ENCODE measurements around the gene PLRG1.

PLRG1 gene

DNA sequence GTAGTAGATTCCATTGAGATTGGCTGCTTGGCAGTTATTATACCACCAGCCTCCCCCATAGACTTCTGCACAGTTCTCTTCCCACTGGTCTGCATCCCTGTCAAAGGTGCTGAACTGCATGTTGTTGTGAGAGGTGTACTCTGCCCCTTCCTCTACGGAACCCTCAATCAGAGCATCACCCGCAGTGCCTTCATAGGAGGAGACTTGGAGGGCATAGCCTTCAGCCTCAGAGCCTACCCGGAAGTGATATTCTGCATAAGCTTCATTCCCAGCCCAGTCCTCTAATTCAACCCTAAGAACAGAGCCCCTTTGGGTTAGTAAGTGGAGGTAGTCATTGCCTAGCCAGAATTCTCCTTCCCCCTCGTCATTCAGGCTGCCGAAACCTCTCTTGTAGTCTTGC, 34.1 kb upstream of the PLRG1 start:
- FAIRE-seq (no peak), DNase-seq (ENCODE audit: insufficient read length, low spot score) (no peak)
- TF ChIP-seq POLR2A (IDR thresholded peaks at IDR 0.05; ENCODE audit: low read depth, low read length) = no peak

DNA sequence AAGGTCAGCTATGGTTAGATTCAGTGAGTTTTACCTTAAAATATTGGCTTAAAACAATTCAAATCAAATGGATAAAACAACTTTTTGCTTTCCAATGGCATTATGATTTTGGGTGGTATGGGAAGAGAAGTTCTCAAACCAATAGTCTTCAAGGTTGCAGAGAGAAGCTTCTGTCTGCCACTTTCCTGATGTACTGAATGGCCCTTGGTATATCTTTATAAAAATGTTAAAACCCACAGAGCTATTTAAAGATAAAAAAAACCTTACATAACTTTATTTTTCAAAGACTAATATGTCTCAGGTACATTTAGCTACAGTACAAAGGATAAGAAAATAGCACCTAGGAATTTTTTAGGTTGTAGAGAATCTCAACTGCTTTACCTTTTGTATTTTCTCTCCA, 33.5 kb upstream of the PLRG1 start:
- no peak for FAIRE-seq
- DNase-seq (ENCODE audit: insufficient read length, low spot score) = no peak
- no peak for TF ChIP-seq POLR2A (IDR thresholded peaks at IDR 0.05; ENCODE audit: low read depth, low read length)

DNA sequence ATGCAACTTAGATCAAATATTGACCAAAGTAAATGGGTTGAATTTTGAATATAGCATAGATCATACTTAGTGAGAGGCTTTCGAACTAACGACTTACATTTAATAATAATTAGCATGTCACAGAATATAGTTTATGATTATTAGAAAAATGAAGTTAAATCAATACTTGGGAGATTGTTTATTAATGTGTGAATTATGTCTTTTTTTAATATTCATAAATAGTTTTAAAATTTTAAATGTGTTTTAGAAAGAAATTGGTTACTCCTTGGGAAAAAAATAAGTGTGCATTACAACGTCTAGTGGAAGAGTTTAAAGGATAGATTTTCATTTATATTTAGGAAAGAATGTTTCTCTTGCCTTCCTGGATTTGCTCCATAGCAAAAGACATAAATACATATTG, 33.0 kb upstream of the PLRG1 start:
- FAIRE-seq = no peak
- no peak for DNase-seq (ENCODE audit: insufficient read length, low spot score)
- TF ChIP-seq POLR2A (IDR thresholded peaks at IDR 0.05; ENCODE audit: low read depth, low read length) = no peak

DNA sequence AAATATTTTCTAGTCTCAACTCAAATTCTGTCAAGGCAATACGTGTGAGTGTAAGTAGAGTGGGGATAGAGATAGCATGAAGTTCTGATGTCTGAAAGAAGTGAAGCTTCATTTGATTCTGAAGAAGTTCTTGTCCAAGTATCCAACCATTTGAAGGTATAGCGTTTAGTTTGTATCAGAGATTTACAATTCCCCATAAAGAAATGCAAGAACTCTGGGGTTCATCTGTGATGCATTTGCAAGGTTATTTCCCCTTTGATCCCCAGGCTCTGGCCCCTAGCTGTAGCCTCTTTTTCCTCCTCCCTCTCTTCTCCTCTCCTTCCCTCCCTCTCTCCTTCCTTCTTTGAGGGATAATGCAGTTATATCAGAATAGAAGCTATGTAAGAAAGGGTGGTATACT, 32.5 kb upstream of the PLRG1 start:
- DNase-seq (ENCODE audit: insufficient read length, low spot score) (no peak), FAIRE-seq (no peak)
- no peak for TF ChIP-seq POLR2A (IDR thresholded peaks at IDR 0.05; ENCODE audit: low read depth, low read length)

DNA sequence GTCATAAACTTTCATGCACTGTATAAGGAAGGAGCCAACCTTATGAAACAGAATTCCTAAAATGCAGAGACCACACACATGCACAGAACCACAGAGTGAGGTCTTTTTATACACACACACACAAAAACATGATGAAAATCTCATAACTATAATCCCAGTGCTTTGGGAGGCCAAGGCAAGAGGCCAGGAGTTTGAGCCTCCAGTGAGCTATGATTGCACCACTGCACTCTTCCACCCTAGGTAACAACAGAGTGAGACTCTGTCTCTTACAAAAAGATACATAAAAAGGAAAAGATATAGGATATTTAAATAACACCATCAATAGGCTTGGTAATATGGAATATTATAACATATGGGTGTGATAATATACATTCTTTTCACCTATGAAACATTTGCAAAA, 29.7 kb upstream of the PLRG1 start:
- TF ChIP-seq POLR2A (IDR thresholded peaks at IDR 0.05; ENCODE audit: low read depth, low read length) = no peak
- FAIRE-seq = no peak
- no peak for DNase-seq (ENCODE audit: insufficient read length, low spot score)

DNA sequence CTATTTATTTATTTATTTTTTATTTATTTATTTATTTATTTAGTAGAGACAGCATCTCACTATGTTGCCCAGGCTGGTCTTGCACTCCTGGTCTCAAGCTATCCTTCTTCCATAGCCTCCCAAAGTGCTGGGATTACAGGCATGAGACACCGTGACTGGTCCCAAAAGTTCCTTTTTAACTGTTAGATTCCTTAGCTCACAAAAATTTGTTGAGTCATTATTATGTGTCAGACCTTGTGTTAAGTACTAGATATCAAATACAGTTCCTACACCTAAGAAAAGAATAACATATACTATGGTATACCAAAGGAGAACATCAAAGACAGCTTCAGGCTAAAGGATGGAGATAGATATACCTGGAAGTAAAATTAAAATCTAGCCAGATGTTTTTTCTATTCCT, 28.7 kb upstream of the PLRG1 start:
- DNase-seq (ENCODE audit: insufficient read length, low spot score) (no peak), FAIRE-seq (no peak)
- TF ChIP-seq POLR2A (IDR thresholded peaks at IDR 0.05; ENCODE audit: low read depth, low read length) = no peak

DNA sequence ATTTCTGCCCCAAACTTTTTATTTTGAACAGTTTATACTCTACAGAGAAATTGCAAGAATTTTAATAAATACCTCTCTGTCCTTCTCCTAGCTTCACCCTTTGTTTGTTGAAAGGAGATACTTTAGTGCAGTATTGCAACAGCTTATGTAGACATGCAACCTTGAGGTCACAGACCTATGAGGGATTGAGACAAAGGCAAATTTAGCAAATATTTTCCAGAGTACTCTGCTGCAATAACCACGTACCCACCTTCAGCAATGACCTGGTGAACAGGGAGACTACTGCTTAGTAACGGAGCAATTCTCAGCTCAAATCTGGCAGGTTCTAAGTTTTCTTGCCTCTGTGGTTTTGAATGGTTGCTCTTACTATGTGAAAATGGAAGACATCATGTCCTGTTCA, 27.1 kb upstream of the PLRG1 start:
- no peak for FAIRE-seq
- no peak for DNase-seq (ENCODE audit: insufficient read length, low spot score)
- no peak for TF ChIP-seq POLR2A (IDR thresholded peaks at IDR 0.05; ENCODE audit: low read depth, low read length)

DNA sequence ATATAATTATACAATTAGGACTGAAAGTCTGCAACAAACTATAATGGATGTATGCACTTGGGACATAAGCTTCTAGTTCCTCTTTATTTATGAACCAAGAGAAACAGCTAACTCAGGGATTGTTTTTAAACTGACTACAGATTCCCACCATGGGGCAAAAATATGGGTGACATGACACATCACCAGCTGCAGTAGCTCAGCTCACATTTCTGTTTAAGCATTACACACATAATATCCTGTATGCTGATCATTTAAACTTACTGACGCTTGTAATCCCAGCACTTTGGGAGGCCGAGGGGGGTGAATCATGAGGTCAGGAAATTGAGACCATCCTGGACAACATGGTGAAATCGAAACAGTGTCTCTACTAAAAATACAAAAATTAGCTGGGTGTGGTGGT, 24.1 kb upstream of the PLRG1 start:
- TF ChIP-seq POLR2A (IDR thresholded peaks at IDR 0.05; ENCODE audit: low read depth, low read length) = no peak
- FAIRE-seq (no peak), DNase-seq (ENCODE audit: insufficient read length, low spot score) (no peak)

DNA sequence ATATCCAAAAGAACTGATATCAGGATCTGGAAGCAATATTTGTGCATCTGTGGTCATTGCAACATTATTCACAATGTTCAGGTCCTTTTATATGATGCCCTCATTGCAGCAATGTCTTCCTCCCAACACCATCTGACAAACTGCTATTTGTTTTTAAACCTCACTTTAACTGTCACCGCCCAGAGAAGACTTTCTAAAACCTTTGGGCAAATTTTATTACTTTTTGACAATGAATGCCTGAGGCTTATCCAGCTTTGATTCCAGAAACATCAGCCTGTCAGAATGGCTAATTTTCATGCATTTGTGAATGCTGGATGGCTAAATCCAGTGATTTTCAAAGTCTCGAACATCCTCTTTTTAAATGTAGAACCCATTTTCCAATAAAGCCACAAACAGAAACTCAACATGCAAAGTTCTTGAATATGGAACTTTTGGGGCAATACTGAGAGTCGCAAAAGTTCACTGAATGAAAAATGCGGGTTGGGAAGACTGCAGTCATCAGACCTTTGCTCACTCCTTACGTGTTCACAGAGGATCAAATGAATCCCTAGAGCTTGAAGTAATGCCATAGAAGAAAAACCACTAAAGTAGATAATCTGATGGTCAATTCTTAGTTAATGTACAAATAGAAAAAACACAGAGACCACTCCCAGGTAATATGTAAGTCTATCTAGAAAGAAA, 23.1 kb upstream of the PLRG1 start:
- FAIRE-seq = no peak
- no peak for TF ChIP-seq POLR2A (IDR thresholded peaks at IDR 0.05; ENCODE audit: low read depth, low read length)
- DNase-seq (ENCODE audit: insufficient read length, low spot score) = no peak

DNA sequence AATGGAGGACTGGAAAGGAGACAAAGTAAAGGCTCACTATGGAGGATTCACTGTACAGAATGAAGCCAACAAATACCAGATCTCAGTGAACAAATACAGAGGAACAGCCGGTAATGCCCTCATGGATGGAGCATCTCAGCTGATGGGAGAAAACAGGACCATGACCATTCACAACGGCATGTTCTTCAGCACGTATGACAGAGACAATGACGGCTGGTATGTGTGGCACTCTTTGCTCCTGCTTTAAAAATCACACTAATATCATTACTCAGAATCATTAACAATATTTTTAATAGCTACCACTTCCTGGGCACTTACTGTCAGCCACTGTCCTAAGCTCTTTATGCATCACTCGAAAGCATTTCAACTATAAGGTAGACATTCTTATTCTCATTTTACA, 19.4 kb upstream of the PLRG1 start:
- FAIRE-seq = no peak
- TF ChIP-seq POLR2A (IDR thresholded peaks at IDR 0.05; ENCODE audit: low read depth, low read length) = no peak
- no peak for DNase-seq (ENCODE audit: insufficient read length, low spot score)

DNA sequence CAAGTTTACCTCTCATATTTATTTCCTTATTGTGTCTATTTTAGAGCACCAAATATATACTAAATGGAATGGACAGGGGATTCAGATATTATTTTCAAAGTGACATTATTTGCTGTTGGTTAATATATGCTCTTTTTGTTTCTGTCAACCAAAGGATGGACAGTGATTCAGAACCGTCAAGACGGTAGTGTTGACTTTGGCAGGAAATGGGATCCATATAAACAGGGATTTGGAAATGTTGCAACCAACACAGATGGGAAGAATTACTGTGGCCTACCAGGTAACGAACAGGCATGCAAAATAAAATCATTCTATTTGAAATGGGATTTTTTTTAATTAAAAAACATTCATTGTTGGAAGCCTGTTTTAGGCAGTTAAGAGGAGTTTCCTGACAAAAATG, 18.8 kb upstream of the PLRG1 start:
- no peak for DNase-seq (ENCODE audit: insufficient read length, low spot score)
- FAIRE-seq = no peak

DNA sequence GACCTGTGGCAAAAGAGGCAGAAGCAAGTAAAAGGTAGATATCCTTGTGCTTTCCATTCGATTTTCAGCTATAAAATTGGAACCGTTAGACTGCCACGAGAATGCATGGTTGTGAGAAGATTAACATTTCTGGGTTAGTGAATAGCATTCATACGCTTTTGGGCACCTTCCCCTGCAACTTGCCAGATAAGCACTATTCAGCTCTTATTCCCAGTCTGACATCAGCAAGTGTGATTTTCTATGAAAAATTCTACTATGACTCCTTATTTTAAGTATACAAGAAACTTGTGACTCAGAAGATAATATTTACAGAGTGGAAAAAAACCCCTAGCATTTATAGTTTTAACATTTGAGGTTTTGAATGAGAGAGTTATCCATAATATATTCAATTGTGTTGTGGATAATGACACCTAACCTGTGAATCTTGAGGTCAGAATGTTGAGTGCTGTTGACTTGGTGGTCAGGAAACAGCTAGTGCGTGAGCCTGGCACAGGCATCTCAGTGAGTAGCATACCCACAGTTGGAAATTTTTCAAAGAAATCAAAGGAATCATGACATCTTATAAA, 16.5 kb upstream of the PLRG1 start:
- FAIRE-seq (no peak), DNase-seq (ENCODE audit: insufficient read length, low spot score) (no peak)
- no peak for TF ChIP-seq POLR2A (IDR thresholded peaks at IDR 0.05; ENCODE audit: low read depth, low read length)

More for the DNA sequence above, 18.8 kb upstream of the PLRG1 start:
- TF ChIP-seq POLR2A (IDR thresholded peaks at IDR 0.05; ENCODE audit: low read depth, low read length) = no peak

DNA sequence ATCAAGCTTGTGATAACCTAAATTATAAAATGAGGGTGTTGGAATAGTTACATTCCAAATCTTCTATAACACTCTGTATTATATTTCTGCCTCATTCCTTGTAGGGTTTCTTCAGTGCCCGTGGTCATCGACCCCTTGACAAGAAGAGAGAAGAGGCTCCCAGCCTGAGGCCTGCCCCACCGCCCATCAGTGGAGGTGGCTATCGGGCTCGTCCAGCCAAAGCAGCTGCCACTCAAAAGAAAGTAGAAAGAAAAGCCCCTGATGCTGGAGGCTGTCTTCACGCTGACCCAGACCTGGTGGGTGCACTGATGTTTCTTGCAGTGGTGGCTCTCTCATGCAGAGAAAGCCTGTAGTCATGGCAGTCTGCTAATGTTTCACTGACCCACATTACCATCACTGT, 15.5 kb upstream of the PLRG1 start:
- FAIRE-seq = no peak
- TF ChIP-seq POLR2A (IDR thresholded peaks at IDR 0.05; ENCODE audit: low read depth, low read length) = no peak
- DNase-seq (ENCODE audit: insufficient read length, low spot score) = no peak

DNA sequence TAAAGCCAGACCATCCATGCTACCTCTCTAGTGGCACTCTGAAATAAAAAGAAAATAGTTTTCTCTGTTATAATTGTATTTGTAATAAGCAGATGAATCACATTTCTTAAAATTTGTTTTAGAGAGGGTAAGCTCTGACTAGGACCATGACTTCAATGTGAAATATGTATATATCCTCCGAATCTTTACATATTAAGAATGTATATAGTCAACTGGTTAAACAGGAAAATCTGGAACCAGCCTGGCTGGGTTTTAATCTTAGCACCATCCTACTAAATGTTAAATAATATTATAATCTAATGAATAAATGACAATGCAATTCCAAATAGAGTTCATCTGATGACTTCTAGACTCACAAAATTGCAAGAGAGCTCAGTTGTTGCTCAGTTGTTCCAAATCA, 14.1 kb upstream of the PLRG1 start:
- no peak for DNase-seq (ENCODE audit: insufficient read length, low spot score)
- FAIRE-seq = no peak
- no peak for TF ChIP-seq POLR2A (IDR thresholded peaks at IDR 0.05; ENCODE audit: low read depth, low read length)

DNA sequence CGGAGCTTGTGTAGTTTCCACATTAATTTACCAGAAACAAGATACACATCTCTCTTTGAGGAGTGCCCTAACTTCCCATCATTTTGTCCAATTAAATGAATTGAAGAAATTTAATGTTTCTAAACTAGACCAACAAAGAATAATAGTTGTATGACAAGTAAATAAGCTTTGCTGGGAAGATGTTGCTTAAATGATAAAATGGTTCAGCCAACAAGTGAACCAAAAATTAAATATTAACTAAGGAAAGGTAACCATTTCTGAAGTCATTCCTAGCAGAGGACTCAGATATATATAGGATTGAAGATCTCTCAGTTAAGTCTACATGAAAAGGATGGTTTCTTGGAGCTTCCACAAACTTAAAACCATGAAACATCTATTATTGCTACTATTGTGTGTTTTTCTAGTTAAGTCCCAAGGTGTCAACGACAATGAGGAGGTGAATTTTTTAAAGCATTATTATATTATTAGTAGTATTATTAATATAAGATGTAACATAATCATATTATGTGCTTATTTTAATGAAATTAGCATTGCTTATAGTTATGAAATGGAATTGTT, 12.6 kb upstream of the PLRG1 start, which contains the start of gene FGB:
Gene FGB (plus strand): TSS at position 315 of the 558 bp plus-strand sequence. CDS start 8 bp downstream, at position 323.
- DNase-seq (ENCODE audit: insufficient read length, low spot score) (no peak), FAIRE-seq (no peak)
- TF ChIP-seq POLR2A (IDR thresholded peaks at IDR 0.05; ENCODE audit: low read depth, low read length) = no peak
